A172 (cell line): Measurements from ENCODE around the gene POU2AF1. TPM values are rescaled to one million over a fixed set of nuclear protein-coding genes. Genes with fewer than 3 reads are reported as not detected.

ENCODE experiments used
- DNase-seq: peaks from one replicate; pipeline ENCODE4 v3.0.0-alpha.2; 2015; ENCODE audit warnings: low spot score
- total RNA-seq: library from RNA; depleted of rRNA; stranded (reverse); fragments of >200 nt; shearing (Covaris generic); gene quantifications from 2 replicates; pipeline ENCODE4 v1.2.3, GENCODE V29; 2014

Gene POU2AF1
- total RNA-seq, 1 experiment from 2014 or later = not detected

DNA sequence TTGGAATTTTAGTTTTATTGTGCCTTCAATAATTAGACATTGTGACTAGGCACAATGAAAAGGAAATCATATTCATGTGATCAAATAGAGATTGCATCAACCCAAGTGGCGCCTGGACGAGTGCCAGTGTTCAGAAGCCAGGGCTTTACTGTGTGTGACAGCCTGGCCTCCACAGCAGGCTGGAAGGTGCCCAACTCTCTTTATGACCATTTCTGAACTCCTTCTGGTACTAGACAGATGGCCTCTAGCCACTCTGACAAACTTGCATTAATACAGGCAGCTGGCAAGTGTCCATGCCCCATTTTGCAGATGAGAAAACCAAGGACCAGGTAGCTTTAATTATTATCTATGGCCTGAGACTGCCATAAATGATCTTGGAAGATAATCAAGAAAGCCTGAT, 8.3 kb upstream of the POU2AF1 start:
- no peak for DNase-seq

DNA sequence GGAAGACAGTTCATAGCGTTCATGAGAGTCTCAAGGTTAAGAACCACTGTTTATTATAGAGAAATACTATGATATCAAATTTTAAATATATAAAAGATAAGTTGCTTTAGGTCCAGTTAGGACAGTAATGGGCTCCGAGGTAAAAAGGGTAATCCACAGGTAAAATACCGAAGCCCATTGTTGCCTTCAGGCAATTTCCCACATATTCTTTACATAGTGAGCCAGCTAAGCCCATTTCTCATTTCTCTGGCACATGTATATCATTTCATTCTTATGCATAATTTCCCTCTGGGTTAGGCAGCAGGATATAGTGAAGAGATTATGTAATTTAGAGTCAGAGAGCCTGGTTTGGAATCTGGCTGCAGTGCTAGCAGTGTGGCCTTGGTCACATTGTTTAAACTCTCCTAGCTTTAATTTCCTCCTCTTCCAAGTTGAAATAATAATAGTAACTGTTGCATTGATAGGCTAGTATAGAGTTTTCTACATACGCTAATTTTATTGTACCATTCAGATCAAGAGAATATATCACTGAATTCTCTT, 7.6 kb upstream of the POU2AF1 start:
- DNase-seq = no peak

DNA sequence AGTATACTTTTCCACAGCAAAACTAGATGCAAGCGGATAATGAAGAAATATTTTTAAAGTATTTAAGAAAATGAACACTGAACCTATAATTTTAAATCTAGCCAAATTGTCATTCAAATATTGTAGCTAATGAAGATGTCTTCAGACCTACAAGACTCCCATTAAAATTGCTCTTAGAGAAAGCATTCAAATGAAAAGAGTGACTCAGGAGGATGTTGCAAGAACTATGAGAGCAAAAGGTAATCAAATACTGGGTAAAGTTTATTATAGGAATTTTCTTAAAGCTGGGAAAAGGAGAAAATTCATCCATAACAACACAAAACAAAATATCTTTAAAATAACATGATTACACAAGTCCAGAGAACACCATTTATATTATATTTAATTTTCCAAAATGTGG, 5.4 kb upstream of the POU2AF1 start:
- DNase-seq = no peak

DNA sequence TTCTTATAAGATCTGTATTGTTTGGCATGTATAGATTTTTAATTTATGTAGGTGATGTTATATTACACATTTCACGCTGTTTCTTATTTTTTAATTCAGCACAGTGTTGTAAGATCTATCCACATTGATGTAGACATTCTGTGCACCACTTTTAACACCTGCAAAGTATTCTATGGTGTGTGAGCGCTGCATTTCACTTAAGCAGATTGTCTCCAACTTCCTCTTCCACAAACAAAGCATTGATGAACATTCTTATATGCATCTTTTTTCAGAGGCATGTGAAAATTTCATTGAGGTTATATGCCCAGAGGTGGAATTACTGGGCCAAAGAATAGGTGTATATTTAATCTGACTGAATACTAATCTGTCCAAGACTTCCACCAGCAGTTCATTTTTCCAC, 3.4 kb upstream of the POU2AF1 start:
- DNase-seq = no peak

DNA sequence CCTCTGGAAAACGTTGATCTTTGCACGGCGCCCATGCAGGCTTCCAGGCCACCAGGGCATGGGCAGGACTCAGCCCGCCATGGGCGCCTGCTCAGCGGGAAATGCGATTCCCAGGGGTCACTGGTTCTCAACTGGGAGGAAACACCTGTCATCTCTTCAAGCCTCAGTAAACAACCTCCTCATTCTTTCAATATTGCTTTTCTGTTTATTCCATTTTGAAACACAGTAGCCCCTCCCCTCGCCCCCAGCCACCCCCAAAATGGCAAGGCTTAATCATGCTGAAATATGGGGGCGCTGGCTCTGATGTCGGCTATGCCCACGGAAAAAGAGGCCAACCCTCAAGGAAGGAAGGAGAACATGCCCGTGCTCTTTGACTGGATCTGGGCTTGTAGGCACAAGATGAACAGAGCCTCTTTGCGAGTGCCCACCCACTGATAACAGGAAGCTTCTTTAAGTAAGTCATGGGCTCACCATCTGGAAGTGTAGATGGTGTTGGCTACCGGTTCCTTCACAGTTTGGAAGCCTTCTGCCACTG, 594 bp upstream of the POU2AF1 start:
- DNase-seq = no peak

DNA sequence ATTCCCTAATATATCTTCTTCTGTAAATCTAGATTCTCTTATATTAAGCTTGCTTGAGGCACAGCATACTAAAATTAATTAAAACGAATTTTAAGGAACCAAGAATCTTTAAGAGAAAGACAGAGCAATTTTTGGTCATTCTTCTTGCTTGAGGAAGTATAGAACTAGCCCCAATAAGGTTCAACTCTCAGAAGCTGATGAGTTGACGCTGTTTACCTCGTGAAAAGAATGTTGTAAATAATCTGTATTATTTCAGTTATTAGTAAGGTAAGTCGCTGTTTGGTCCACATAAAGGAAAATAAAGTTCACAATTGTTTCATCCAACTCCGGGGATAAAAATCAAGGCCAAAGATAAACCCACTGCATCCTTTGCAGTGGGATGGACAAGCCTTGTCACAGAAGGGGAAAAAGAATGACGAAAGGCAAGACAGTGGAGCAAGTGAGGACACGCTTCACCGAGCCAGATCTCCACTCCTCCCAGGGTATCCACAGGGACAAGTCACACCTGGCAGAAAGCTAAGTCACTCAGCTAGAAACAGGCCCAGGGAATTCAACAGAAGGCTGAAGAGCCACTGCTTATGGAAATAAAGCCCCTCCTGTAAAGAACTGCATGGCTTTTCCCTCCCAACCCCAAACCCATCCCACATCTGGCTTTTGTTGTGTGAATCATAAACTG, 752 bp downstream of the POU2AF1 start:
- no peak for DNase-seq

DNA sequence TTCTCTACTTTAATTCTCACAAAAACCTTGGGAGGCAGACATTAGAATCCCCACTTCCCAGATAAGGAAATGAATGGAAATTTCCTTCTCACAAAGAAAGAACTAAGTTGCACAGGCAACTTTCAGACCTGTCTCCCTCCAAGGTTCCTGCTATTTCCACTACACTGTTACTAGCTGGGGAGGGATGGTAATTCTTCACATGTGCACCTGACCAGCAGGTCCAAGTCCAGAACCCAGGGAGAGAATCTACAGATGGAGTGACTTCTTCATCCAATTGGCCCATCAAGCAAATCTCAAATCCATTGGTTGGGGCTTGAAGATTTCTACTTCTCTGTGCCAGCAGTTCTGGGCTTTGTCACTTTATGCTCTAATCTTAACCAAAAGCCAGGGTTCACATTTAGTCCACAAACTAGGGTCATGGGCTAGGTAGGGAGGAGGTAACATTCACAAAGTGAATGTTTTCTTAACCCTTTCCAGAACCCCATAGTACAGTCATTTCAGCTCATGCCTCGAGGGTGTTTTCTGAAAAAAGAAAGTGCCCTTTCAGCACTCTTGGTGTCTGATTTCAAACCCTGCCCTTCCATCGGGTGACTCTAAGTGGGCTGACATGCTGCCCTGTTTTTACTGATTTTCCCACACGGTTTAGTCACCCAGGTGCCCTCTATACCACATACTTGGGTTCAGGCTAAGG, 2.7 kb downstream of the POU2AF1 start:
- no peak for DNase-seq

DNA sequence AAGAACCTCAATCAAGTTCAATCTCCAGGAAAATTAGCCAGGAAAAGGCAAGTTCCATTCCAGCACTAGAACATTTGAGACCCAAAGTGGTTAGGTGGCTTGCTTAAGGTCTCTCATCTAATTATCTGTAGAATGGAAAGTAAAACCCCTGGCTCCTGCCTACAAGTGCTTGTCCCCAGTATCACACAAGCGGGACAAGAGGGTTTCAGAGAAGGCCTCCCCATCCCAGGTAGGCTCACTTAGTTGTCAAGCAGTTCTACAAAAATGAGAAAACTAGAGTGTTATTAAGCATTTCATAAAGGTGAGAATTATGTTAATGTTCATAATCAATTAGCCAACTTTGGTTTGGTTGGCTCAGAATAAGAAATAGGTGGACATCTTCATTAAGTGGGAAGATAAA, 5.5 kb downstream of the POU2AF1 start:
- no peak for DNase-seq

DNA sequence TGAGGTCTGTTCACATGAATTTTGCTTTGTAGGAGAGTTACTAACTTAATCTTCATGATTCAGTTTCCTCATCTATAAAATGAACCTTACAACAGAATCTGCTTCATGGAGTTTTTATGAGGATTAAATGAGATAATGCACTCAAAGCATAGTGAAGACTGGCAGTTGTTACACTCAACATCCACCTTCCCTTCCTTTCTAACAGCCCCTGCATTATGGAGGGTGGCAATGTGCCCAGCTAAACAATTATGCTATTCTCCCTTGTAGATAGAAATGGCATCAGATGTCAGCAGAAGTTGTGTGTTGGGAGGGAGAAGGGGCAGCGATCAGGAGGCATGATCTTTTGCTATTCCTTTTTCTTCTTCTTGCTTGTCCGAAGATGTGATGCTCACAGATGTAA, 6.5 kb downstream of the POU2AF1 start:
- DNase-seq = no peak

DNA sequence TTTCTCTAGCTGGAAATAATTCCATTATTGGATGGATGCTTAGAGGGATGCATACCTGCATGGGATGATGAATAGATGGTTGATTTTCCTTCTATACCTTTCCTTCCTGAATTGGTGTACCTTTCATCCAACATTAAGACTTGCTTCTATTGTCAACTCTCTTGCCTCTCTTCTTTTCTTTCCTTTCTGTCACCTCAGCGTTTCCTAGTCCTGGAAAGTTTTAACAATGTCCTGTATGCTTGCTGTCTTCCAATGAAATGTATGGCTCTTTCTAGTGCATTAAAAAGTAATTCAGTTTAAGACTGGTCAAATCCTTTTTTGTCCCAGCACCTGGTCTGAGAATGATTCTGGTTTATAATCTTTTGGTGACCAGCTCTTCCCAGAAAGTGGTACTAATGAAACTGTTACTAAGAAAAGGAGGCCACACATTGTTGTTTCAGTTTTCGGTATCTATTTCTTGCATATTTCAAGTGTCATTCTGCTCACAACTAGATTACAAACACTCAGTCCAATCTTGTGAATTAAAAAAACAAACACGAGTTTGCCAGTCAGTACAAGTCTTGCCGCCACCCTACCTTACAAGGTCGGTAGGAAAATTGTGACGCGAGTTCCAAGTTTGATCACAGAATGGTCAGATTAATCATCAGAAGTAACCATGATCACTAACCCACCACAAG, 8.0 kb downstream of the POU2AF1 start:
- no peak for DNase-seq

DNA sequence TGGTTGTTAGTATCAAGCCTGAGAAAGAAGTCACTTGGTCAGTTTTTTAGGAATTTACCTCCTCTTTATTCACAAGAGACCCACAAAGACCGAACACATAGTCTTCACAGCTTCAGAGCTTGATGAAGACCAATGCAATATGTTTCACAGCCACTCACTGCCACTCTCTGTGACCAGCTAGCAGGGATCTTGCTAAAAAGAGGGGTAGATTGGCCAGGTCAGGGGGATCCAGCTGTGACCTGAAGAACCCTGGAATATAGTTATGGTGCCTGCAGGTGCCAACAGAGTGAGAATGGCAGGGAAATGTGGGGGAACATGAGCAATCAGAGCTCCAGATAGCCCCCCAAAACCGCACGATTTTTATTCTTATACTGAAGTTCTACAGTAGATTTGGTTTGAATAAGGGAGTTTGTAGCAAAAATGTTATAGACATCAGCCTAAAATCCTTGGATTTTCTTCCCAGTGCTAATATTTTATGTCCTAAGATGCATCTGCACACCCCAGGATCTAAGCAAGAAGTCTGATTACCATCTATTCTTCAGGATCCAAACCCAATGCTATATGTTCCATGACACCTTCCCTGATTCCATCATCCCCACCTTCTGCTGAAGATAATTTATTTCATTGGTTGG, 8.7 kb downstream of the POU2AF1 start:
- DNase-seq = no peak

DNA sequence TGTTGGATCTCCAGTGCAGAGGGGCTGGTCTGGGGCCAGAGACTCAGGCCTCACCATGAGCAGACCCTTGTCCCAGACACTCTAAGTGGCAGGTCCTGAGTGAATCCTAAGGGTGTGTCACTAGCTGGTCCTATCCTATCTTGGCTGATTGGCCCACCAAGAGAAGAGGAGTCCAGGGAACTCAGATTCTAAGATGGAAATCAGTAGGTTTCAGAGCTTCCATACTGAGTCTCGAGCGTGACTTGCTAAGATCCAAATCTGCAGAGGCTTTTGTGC, 10.9 kb downstream of the POU2AF1 start:
- no peak for DNase-seq

DNA sequence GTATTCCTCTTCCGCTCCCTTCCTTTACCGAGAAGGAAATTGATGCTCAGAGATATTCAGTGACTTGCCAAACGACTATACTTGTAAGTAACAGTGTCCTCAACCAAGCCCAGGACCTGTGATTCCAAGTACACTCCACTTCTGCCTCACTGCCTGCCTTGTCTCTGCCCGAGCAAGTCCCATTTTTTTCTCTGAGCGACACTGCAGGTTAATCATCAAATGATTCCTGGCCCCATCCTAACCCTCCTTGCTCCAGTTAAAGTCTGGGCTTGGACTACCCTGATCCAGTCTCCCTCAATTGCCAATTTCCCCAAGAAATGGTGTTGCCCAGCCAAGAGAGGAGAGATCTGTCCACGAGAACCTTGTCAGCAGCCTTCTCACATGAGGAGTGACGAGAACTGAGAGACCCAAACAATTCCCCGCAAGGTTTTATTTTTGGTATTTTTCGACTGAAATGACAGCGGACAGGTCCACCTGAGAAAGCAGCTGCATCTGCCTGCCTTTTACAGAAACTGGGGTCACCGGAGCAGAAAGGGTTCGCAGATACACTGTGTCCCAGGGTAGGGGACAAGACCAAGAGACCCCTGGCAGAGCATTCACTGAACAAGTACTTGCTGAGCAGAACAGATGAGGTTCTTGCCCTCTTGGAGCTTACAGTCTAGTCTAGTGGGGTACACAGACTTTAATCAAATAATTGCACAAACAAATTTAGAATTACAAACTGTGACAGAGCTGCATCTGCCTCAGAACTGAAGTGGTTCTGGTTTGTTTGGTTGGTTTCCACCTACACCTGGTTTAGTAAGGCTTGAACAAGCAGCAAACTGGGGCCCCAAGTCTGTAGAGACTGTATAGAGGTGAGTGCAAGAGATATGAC, 11.4 kb downstream of the POU2AF1 start:
- DNase-seq = no peak

DNA sequence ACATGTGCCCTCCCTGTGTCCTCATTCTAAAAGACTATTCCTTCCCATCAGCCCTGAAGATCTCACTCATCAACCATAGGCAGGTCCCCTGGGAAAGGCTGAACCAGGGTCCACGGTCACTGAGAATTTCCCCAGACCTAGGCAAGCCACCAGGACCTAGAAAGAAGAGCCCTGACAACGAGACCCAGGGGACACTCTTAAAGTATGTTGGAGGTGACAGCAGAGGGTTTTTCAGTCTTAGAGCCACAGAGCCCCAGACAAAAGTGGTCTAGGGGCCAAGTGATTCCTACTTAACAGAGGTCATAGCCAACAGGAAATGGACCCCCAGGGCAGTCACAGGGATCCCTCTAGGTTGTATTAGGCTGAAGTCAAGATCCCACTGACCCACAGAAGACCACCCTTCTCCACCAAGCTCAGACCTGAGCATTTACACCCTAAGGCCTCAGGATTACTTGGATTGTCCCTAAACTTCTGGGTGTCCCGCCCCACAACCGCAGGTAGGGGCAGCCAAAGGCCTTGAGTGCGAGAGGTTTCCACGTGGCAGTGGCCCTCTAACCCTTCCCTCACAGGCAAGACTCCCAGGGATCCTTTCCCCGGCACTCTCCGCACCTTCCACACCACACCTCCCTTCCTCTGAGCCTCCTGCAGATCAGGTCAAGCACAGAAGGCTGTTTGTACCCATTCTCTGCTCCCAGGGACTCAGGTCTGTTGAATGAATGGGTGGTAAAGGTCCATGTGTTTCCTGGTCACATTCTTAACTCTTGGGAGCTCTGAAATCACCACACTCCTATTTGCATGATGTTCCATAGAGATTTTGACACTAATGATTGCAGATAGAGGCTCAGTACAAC, 12.3 kb downstream of the POU2AF1 start:
- no peak for DNase-seq

DNA sequence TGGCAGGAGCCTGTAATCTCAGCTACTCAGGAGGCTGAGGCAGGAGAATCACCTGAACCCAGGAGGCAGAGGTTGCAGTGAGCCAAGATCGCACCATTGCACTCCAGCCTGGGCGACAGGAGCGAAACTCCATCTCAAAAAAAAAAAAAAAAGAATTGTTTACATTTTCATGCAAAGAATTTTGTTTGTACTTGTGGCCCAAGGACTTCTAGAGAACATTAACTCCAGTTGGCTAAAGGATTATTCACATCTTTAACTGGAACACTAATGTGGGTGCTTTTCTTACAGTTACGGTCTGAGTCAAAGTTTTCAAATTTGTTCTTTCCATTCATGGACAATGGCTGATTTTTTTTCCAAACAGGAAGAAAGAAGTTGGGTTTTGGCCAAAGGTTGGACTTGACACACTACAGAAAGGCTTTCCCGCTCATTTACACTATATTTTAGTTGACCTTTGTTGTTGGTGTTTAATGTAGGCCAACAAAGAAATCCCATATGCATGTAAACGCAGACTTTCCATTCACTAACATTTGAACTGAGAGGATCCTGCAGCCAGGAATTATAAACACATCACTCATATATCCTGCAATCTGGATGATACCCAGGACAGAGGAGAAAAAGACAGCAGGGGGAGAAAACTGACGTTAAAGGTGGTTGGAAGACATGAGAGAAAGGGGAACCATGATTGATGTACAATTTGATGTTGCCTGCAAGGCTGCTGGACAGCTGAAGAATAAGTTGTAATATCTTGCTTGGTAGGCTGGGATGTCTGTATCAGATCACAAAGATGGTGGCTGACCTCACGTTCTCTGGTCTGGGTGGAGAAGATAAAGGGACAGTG, 13.1 kb downstream of the POU2AF1 start:
- no peak for DNase-seq

DNA sequence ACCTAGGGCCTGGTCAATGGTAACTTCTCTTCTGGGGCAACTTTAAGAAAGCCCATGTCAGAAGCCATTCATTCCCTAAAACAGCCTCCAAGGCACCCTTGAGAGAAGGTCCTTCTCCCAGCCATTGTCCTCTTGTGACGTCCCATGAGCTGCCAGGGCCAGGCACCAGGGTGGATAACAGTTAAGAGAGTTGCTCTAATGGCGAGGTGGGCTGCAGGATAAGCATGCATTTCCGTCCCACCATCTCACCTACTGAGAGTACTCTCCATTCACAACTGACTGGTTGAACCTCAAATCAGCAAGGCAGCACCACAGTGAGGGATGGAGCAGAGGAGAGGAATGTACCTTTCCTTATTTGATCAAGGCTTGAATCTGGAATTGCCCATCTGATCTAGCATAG, 14.6 kb downstream of the POU2AF1 start:
- no peak for DNase-seq

DNA sequence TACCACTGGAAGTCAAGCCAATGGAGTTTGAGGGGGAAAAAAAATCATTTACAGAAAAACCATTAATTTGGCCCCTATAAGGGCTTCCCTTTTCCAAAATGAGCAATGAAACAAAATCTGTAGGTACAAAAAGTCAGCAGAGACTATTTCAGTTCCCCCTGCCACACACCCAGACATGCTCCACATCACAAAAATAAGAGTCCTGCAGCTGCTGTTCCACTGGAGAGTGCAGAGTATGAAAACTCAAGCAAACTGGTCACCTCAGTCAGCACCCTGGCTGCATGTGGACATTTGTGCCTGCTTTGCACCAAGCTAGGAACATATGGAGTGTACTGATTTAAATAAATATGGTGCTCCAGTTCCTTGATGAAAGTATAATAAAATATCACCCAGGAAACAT, 15.1 kb downstream of the POU2AF1 start:
- no peak for DNase-seq

DNA sequence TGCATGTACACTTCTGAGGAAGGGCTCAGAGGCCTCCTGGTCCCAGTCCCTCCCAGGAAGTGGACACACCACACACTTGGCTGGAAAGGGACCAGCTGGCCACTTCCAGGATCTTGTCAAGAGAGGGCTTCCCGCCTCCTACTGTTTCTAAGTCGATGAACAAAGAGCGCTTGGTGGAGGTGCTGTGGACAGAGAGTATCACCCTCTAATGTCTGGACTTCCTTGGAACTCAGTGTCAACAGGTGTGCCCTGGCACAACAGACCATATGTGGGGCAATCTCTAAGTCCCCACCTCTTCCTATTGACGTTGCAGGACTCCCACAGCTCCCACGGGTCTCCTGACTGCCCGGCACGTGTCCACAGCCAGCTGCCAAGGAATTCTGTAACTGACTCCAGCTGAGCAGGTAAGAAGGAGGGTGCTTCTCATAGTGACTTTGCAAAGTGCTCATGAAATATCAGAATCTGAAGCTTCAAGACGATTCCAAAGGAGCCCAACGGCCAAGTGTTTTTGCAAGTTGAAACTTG, 16.1 kb downstream of the POU2AF1 start:
- no peak for DNase-seq

DNA sequence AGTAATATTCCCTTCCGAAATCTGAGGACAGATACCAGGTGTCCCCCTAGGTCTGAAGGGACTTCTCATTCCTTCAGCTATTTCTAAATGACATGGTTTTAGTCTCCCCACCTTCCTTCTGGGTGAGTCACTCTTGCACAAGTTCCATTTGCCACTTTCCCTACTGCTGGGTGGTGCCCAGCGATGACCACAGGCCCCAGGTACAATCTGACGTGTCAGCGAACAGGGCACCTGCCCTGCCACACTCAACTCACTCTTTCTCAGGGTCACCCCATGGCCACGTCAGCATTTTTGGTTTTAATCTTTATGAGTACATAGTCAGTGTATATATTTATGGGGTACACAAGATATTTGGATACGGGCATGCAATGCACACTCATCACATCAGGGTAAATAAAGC, 17.2 kb downstream of the POU2AF1 start:
- DNase-seq = no peak
